Skin epidermis (tissue), 12 donors: ENCODE data around the gene APAF1.
A peak's percentile ranks its signal among the peaks of the same experiment; 100 is the strongest.

ENCODE experiments used
- H3K27ac ChIP-seq, 21 experiments: fragments of 200-600 bp; sonication (generic) in 11 of 21; one replicate each; pipeline ENCODE4 v1.5.0; 2020; ENCODE audit warnings: mild to moderate bottlenecking in 3 of 21, inconsistent platforms in 2 of 21, moderate library complexity in 2 of 21
- H3K4me3 ChIP-seq, 7 experiments: fragments of 200-600 bp; sonication (generic) in 2 of 7; one replicate each; pipeline ENCODE4 v1.5.0; 2020; ENCODE audit warnings: inconsistent platforms in 2 of 7, mild to moderate bottlenecking in 2 of 7, moderate library complexity in 1 of 7

APAF1 gene

GRCh38 chr12:98719515-98720504 lies 74.7 kb downstream of the APAF1 start:
- H3K4me3 ChIP-seq, result no peak overlapping the region
- H3K27ac ChIP-seq, result no peak overlapping the region

DNA sequence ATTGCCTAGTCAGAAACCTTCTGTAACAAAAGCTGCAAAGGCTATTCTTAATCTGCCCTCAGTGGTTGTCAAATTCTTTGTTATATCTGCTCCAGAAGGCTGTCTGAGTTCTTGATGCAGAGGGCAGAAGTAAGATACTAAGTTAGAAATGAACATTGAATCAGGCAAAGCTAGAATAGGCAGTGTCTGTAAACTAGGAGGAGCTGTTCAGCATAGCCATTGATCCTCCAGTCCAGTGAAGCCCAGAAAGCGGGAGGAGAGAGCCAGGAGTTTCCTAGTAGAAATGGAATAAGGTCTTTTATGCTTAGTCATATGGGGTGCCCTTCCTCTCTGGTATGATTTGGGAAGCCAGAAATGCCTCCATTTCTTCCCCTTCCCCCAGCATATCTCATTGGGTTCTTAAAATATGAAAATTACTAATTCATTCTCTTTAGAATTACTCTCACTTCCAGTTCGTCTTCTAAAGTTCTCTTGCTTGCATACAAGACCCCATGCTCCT lies 76.2 kb downstream of the APAF1 start:
- H3K4me3 ChIP-seq, result no peak overlapping the region
- no peak overlapping the region for H3K27ac ChIP-seq

DNA sequence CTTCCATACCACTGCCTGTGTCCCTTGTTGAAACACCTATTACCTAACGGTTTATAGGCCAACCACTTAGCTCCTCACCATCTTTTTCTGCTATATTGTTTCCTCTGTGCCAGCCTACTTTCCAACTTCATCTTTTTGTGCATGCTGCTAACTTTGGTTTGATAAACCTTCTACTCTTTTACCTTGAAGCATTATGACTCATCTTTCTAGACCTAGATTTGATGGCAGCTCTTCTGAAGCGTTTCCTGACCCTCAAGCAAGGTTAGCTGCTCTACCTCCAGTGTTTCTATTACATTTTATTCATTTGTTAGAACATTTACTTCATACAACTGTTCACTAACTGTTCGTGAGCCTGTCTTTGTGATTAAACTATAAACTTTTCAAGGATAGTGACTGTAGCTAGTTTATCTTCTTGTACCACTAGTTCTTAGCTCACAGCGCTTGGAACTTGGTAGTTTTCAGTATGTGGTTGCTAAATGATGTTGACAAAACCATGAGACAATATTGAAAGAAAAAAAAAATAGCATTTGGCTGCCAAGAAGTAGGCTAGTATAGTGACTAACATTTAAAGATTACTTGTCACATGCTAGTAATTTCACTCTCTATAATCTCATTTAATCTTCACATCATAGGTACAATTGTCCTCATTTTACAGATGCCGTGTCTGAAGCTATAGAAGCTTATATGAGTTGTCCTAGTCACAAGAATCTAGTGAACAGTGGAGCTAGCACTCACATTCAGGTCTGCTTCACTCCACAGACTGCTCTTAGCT lies 79.5 kb downstream of the APAF1 start:
- H3K27ac ChIP-seq, result peak overlapping the region in 1 of 21 experiments; percentile 35
- no peak overlapping the region for H3K4me3 ChIP-seq

DNA sequence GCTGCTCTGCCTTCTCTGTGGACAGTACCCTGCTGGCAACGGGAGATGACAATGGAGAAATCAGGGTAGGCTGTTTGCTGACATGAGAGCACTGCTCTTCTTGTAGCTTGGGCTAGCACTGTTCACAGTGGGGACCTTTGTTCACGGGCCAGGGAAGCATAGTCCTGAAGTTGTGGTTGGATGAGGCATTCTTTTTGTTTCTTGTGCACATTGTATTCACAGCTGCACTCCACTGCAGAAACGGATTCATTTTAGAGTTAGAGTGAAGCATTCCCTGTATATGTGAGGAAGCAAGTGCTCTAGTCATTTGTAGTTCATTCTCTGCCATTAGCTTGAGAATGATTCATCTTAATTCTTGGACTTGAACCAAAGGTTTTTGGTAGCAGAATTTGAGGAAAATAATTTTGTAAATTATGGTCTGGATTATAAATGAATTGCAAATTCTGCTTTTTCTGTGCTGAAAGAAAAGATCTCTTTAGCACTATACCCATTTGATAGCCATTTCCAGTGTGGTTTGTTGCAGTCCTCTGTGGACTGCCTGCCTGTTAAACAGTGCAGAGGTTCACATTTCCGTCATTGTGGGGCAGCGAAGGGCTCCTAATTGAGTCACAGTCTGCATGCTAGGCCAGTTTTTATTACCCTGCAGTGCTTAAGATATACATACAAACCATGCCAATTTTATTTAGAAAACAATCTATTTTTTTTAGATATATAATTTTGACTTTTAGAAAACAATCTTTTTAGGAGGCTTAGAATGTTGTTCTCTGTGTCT lies 80.6 kb downstream of the APAF1 start:
- no peak overlapping the region for H3K4me3 ChIP-seq
- peak overlapping the region in 2 of 21 experiments; percentile 27 to 35 for H3K27ac ChIP-seq

GRCh38 chr12:98727196-98727595 lies 82.1 kb downstream of the APAF1 start:
- no peak overlapping the region for H3K4me3 ChIP-seq
- no peak overlapping the region for H3K27ac ChIP-seq

DNA sequence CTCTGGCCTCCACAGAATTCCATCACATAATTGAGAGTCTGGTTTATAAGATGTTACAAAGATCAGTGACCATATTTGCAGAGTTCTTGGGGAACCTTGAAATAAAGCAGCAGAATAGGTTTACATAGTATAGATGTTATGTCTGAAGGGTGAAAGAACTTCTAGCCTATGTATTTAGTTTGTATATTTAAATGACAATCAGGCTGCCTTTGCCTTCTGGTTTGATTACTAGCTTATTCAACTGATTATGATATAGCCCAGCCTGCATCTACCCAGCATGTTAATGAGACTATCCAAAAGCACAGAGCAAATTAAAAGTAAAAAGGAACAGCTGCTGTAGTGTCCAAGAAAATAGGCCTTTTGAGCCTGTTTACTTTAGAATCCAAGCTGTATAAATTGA lies 85.3 kb downstream of the APAF1 start:
- H3K27ac ChIP-seq, result no peak overlapping the region
- no peak overlapping the region for H3K4me3 ChIP-seq

GRCh38 chr12:98733667-98734350 lies 88.7 kb downstream of the APAF1 start:
- H3K4me3 ChIP-seq, result no peak overlapping the region
- no peak overlapping the region for H3K27ac ChIP-seq

- no peak overlapping the region for H3K27ac ChIP-seq
- H3K4me3 ChIP-seq, result no peak overlapping the region
Measured at GRCh38 chr12:98735821-98736220, 90.7 kb downstream of the APAF1 start.

- Histone ChIP-seq H3K27ac (no peak overlapping the region), H3K4me3 (no peak overlapping the region)
Measured at GRCh38 chr12:98736352-98737321, 91.5 kb downstream of the APAF1 start.

DNA sequence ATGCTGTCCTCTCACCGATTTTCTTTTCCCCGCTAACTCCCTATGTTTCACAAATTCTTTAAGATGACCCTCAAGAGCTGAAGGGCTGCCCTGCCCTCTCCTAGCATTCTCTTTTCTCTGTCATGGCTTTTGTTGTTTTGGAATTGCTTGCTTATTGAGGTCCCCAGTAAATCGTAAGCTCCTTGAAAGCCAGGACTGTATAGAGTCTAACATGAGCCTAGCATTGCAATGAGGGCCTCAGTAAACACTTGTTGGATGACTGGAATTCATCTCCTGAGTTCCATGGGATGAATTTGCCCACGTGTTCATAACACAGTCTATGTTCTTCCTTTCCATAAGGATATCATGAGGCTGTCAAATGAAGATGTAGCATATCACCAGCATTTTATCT lies 92.2 kb downstream of the APAF1 start:
- no peak overlapping the region for H3K27ac ChIP-seq

DNA sequence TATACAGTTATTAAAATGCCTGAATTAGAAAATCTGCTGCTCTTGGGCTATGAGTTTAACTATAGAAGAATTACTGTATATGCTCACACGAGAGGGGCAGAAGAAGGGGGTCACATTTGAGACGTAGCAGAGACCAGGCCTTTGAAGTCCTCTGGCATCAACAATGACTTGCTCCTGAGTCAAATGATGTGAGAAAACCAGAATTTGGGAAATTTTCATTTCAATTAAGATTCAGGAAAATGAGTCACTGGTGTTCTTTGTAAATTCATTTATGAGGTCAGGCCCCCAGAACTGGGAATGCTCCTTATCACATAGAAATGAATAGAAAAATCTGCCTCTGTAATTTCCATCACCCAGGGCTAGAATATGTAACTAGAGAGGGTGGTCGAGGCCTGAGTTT lies 92.9 kb downstream of the APAF1 start:
- H3K27ac ChIP-seq, result no peak overlapping the region
- no peak overlapping the region for H3K4me3 ChIP-seq

More for the DNA sequence above, 92.2 kb downstream of the APAF1 start:
- no peak overlapping the region for H3K4me3 ChIP-seq

DNA sequence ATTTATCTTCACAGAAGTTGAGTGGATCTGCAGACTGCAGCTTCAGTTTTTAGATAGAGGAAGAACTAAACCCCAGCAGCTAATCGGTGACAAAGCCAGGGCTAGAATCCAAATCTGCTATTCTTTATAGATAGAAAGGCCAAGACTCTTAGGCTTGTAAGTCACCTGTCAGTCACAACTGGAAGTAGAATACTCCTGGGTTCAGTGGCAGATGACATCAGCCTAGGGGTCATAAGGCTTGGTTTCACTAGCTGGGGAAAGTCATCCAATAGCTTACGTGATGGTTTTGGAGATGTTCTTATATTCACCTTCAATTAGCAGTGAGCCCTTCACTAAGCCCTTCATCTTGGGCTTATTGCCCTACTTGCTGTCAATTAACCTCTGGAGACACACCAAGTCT lies 93.4 kb downstream of the APAF1 start:
- Histone ChIP-seq H3K27ac (no peak overlapping the region), H3K4me3 (no peak overlapping the region)

DNA sequence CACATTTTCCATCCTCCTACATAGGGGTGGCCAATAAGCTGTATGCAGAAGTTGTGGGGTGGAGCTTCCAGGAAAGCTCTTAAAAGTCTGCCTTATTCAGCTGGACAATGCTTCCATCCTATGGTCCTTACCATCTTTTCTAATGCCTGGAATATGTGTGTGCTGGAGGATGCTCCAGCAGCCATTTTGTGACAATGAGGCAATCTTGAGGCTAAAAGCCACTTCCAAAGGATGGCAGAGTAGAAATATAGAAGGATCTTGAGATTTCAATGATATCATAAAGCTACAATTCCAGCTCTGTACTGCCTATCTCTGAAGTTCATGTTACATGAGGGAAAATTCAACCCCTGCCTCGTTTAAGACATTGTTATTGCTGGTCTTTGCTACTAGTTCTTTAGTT lies 95.7 kb downstream of the APAF1 start:
- no peak overlapping the region for H3K27ac ChIP-seq
- H3K4me3 ChIP-seq, result no peak overlapping the region

DNA sequence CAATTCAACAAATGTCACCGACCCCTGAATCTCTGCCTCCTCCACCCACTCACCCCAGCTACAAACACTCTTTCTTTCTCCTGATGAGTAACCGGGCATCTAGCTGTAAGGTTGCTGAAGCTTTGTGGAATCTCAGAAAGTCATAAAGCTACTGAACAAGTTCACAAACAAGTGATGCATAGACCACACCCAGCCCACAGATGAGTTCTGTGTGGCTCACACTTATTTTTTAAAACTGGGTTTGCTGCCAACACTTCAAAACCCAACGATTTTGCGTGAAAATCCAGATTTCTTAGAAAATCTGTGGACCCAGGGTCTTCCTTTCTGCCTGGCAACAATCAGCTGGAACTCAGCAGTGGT lies 96.1 kb downstream of the APAF1 start:
- H3K27ac ChIP-seq, result no peak overlapping the region
- H3K4me3 ChIP-seq, result no peak overlapping the region

- H3K4me3 ChIP-seq, result no peak overlapping the region
- H3K27ac ChIP-seq, result no peak overlapping the region
Measured at GRCh38 chr12:98741556-98742265, 96.6 kb downstream of the APAF1 start.

GRCh38 chr12:98743362-98743953 lies 98.4 kb downstream of the APAF1 start:
- no peak overlapping the region for H3K4me3 ChIP-seq
- no peak overlapping the region for H3K27ac ChIP-seq

DNA sequence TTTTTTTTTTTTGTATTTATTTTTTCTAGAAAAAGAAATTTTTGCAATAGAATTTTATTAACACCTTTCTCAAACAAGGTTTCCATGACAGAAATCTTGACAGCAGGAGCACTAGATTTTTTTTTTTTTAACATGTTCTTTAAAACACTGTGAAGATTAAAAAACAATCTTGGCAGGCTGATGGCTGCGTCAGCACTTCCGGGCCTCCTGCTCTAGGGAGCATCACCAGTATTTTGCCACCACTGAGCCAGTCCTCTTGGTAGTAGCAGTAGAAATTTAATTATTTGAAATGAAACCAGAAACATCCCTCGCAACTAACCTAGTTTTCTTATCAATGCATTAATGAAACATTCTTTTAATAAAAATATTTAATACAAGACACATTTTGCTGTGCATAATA lies 99.6 kb downstream of the APAF1 start:
- Histone ChIP-seq H3K27ac (peak overlapping the region in 1 of 21 experiments; percentile 40), H3K4me3 (peak overlapping the region in 1 of 7 experiments; percentile 37)
